ENCODE data around the gene TMEM97.

Gene TMEM97

DNA sequence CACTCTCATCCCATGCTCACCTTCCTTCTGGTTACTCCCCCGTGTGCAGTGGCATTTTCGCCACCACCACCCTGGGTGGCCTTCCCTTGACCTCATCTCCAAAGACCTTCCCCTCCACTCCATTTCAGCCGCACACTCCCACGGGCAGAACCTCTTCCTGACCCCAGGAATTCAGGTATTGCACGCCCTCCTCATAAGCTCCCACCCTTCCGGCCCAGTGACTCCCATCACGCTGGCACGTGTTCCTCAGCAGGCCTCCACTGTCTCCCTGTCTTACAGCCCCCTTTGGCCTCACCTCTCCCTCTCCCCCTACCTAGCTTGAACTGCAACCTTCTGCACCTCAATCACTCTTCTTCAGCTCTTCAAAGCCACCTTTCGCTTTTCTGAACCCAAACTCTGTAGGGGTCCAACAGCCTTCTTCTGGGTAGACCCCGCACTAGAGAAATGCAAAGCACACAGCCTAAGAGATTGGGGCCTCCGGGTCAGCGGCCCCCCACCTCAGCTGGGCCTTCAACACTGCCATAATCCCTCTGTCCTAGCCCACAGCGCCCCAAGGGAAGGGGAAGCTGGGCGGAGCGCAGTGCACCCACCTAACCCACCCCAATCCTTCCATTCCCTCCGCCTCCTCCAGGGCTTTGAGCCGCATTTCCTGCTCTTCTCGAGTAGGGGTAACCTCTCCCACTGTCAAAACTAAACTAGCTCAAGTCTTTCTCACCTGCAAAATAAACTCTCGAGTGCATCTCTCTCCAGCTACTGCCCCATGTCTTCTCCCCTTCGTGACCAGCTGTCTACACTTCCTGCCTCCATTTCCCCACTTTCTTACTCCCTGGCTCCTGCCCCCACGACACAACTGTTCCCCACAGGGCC, 1.7 kb upstream of the TMEM97 start:
- no peak for DNase-seq

DNA sequence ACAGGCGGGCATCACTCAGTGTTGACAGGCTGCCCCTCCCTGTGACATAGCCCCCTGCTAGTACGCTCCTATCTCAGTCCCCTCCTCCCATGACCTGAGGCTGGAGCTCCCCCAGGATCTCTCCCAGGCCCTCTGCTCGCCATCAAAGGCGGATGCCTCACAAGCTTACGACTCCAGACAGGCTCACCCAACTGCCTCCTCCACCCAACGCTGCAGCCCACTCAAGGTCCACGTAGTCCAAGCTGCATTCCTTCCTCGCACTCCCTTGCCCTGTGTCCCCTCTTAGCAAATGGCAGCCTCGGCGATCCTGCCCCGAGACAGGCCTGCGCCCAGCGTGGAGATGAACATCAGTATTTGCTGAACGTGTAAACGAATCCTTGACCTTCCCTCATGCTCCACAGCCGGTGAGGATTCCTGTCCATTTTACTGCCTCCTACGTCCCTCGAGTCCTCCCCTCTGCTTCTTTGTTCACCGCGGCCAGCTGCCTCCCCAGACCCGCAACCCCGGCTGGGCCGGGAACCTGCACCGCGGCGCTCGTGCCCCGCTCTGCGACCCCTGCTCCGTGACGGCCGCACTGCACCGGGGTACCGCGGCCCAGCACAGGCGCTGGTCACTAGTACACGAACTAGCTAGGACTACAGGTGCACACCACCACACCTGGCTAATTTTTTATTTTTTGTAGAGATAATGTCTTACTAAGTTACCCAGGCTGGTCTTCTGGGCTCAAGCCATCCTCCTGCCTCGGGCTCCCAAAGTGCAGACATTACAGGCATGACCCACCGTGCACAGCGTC, 838 bp upstream of the TMEM97 start:
- DNase-seq: no peak

DNA sequence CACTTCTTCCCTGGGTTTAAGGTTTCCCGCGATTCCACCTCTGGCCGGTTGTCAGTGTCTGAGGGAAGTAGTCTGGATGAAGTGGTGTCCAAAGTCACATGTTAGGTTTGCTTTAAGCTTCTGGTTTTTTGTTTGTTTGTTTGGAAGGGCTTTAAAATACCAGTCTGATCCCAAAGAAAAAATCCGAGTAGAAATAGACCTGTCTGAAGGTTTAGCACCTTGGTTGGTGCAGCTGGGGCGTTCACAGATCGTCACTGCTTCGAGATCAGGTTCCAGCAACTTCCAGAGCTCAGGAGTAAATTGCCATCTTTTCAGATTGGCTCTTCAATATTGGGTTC, 567 bp downstream of the TMEM97 start:
- DNase-seq: no peak

DNA sequence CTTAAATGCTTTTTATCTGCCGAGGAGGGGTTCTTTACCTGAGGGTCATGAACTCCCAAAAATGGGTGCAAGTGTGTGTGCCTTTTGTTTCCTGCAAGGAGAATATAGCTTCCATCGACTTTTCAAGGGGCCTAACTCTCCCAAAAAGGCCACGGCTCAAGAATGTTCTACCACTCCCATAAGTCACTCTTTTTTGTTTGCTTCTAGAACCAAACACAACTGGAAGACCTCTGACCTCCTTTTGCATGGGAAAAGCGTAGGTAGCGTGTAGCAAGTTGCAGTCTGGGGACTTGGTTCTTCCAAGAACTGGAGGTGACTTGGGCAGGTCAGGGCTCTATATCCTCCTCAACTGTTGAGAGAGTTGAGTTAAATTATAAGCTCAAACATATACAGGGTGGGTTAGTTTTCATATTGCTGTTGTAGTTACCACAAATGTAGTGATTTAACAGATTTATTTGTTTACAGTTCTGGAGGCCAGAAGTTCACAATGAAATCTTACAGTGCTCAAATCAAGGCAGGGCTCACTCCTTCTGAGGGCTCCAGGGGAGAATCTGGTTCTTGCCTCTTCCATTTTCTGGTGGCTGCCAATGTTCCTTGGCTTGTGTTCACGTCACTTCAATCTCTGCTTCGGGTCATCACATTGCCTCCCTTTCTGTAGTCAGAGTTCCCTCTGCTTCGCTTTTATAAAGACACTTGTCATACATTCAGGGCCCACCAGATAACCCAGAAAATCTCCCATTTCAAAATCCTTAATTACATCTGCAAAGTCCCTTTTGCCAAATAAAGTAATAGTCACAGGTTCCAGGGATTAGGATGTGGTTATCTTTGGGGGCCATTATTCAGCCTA, 1.4 kb downstream of the TMEM97 start:
- no peak for DNase-seq

DNA sequence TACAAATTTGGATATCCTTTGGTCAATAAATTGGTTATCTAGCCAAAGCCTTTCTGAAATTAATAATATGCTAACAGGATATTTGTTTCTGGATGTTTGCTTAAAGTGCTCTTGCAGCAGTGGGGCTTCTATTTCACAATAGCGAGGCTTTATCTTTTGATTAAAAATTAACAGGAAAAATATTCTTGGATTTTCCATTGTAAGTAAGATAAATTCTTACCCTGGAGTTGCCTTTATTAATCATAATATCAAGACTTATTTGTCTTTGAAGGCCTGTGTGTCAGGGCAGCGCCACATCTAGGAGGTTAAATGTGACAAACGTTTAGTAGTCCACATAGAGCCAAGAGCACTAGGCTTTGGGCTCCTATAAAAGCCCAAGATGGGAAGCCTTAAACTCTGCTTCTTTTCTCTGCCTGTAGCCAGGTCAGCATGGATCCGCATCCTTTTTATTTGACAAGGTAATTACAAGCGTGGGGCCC, 5.3 kb downstream of the TMEM97 start:
- no peak for DNase-seq

DNA sequence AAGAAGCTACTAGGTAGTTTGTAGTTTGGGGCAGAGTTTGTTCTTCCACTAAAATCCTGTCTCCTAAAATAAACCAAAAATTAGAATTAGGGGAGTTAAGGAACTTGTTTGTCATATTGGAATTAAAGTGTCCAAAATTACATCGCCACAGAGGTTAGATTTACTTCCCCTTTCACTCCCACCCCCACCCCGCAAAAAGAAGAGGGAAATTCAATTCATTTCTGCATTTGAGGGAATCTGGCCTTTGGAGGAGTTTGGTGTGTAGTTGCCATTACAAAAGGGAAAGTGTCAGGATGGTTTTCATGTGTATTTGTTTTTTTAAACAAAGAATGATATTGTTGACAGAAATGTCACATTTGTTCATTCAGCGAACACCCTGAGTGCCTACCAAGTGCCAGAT, 5.8 kb downstream of the TMEM97 start:
- DNase-seq: no peak

DNA sequence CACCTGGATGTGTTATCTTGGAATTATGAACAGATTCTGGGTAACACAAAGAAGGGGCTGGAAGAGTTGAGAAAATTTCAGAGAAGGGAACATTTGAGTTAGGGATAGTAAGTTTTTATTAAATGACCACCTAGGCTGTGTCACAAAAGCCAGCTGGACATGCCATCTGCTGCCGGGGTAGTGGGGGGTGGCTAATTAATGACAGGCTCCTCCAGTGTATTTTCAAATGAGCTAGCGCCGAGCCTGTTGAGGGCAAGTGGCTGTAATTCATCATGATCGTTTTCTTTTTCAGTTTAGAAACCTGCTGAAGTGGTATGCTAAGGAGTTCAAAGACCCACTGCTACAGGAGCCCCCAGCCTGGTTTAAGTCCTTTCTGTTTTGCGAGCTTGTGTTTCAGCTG, 6.2 kb downstream of the TMEM97 start:
- no peak for DNase-seq

DNA sequence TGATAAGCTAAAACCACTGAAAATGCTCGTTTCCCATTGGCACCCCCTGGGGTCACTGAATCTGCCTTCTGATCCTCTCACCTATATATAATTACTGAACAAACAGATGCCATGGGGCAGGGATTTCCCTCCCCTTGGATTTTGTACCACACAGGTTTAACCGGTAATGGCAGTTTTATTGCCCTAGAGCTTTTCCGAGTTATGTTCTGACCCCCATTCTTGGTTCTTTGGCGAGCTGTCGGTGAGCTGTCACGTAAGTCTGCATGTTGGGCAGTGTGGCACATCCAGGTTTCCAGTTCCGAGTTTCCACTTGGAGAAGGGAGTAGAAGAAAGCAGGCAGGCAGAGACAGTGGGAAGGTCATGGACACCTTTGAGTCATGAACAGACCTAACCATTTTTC, 7.1 kb downstream of the TMEM97 start:
- DNase-seq: no peak

DNA sequence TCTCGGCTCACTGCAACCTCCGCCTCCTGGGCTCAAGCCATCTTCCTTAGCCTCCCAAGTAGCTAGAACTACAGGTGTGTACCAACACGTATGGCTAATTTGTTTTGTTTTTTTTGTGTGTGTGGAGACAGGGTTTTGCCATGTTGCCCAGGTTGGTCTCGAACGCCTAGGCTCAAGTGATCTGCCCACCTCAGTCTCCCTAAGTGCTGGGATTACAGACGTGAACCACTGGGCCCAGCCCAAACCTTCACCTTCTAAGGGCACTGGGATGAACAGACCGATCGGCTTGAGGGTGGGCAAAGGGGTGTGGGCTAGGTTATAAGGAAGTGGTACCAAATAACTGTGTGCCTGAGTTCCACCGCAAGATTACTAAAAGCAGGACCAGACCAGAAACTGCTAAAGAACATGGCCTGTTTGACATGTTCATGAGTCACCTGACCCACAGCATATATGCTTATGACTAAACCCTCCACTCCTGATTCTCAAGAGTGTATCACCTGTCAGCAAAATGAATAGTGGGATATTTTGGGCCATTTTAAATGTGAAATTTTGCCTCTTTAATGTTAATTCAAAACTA, 8.1 kb downstream of the TMEM97 start:
- no peak for DNase-seq

DNA sequence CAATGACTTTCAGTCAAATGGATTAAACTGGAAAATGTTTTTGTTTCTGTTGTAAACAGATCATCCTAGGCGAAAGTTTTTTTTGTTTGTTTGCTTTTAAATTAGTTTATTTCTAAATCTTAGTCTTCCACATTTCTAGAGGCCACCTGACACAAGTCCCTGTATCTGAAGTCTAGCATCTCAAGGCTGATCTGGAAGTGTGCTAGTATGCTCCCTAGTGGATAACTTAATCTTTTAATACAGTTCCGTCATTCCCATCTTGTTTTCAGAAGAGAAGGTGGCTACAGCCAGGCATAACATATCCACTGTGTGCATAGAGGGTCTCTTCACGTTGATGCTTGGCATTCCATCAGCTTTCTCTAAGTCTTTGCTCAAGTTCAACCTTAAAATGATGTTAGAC, 8.7 kb downstream of the TMEM97 start:
- no peak for DNase-seq

DNA sequence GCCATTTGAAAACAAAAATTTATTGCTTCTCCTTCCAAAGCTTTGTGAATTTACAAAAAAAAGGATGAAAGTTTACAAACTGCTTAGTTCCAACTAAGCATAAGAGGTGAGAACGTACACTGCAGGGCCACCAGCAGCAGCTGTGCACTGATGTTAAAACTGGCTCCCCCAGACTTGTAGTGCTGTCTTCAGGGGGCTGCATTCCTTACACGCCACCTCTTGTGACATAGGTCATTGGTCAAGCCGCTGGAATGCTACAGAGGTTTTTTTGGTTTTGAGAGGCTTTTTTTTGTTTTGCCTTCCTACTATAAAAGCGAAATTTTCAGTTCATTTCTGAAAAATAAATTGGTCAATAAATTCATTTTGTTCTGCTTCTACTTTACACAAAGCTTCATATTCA, 9.3 kb downstream of the TMEM97 start:
- no peak for DNase-seq

DNA sequence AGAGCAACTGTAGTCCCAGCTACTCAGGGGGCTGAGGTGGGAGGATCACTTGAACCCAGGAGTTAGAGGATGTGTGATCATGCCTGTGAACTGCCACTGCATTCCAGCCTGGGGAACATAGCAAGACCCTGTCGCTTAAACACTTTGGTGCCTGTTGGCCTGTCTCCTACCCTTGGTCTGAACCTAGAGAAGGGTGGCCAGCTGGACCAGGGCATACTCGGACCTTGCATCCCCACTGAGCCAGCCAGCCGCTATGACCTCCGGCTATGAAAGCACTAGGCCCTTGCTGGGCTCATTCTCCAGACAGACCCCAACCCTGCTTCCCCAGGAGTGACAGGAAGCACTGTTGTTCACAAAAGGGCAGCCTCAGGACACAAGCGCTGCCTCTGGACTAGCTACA, 11.7 kb downstream of the TMEM97 start:
- DNase-seq: no peak

DNA sequence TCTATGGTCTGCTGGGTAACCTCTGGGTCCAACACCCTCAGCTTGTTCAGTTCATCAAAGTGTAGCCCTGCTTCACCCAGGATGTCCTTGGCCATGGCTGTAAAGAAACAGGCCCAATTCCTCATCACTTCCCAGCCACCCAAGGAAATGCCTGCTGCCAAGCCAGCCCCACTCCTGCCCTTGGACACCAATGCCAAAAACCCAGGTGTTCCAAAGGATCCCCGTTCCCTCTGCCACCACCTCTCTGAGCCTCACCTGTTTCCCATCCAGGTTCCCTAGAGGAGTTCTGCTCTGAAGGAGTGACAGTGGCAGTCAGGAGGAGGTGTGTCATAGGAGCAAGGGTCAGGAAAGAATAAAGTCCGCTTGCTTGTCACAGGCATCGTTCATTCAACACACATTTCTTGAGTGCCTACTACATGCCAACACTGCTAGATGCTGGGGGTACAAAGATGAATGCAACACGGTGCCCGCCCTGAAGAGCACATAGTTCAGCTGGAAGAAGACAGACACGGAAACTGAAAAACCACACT, 13.0 kb downstream of the TMEM97 start:
- DNase-seq: no peak

DNA sequence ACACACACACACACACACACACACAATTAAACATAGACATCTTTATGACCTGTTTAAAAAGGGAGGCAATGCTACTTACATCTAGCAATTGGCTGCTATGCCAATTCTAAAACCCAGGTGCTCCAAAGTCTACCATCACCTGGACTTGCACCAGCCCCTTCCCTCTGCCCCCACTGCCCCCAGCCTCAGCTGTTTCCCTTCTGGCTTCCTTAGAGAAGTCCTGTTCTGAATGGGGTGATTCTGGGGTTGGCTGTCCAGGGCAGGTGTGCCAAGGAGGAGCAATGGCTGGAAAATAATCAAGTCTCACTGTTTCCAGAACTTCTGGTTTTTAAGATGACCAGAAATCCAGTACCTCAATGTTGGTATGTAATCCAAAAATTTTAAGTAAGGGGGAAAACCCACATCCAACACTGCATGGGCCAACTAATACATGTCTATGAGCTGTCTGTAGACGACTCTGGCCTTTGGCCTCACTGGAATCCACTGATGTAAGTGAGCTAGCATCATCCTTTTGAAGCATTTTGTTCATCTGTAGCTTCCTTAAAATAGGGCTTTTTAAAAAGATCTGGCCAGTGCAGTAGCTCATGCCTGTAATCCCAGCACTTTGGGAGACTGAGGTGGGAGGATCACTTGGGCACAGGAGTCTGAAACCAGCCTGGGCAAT, 14.2 kb downstream of the TMEM97 start:
- DNase-seq: no peak

DNA sequence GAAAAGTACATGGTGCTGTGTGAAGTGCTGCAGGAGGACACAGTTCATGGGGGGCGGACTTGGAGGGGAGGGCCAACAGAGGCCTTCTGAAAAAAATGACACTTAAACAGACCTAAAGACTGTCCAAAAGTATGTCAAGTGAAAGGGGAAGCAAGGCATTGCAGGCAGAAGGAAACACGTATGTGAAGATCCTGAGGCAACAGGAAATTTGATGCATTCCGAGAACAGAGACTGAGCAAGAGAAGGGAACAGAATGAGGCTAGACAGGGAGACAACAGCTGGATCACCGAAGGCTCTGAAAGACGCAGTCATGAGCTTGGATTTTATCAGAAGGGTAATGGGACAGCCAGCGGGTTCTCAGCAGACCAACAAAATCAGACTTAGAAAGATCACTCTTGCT, 15.2 kb downstream of the TMEM97 start:
- DNase-seq: no peak

DNA sequence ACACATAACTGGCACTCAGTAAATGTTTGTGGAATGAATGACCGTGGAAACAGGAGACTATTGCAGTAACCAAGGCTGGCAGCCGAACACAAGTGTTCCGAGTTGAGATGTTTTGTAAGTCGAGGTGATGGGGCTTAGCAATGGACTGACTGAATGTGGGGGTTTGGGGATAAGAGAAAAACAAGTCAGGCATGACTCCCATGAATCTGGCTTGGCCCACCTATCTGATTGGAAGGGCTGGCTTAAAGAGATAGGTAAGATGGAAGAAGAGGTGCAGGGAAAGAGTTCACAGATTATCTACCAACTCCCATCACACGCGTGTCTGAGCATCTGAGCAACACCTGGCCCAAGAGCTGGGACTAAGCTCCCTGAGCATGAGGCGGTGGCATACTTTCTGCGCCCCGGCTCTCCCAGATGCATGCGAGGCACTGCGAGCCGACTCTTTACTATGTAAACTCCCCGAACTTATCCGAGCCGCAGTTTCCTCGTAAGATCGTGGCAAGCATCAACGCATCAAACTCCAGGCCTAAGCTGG, 15.7 kb downstream of the TMEM97 start:
- DNase-seq: no peak

DNA sequence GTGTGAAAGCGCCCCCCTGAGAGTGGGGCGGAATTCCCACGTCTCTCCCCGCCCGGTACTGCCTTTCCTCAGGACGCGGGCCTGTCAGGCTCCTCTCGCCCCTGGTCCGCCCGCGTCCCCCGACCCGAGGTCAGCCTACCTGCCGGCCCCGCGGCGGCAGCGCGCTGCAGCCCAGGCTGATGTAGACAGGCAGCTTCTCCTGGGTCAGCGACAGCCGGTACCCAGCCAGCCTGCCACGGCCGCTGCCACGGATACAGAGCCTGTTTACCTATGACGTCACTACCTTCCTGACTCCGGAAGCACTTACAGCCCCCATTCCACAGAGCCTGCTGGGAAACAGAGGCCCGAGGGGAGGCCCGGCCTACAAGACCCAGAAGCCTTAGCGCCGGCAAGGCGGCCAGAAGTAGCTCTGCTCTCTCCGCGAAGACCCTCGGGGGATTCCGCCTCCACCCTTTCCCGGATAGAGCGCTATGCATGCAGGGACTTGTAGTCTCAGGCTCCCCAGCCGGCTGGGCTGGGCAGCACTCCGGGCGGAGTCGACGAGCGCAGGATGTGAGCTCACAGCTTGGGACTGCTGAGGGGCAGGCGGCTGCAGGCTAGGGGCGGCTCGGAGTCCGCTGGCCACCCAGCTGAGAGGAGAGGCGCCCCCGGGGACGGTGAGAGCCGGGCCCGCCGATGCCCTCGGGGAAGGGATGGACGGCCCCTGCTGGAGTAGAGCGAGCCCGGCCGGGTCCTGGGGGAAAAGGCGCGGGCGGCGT, 16.4 kb downstream of the TMEM97 start, which contains the start of the genes IFT20 and TNFAIP1:
TSS of gene IFT20 (minus strand) at position 272 of the 758 bp plus-strand sequence. CDS start 3,487 bp downstream, outside the sequence.
TSS of gene TNFAIP1 (plus strand) at position 561 of the 758 bp plus-strand sequence. CDS start 3,761 bp downstream, outside the sequence.
- DNase-seq: peak; percentile 82 to 96 (median 94)

DNA sequence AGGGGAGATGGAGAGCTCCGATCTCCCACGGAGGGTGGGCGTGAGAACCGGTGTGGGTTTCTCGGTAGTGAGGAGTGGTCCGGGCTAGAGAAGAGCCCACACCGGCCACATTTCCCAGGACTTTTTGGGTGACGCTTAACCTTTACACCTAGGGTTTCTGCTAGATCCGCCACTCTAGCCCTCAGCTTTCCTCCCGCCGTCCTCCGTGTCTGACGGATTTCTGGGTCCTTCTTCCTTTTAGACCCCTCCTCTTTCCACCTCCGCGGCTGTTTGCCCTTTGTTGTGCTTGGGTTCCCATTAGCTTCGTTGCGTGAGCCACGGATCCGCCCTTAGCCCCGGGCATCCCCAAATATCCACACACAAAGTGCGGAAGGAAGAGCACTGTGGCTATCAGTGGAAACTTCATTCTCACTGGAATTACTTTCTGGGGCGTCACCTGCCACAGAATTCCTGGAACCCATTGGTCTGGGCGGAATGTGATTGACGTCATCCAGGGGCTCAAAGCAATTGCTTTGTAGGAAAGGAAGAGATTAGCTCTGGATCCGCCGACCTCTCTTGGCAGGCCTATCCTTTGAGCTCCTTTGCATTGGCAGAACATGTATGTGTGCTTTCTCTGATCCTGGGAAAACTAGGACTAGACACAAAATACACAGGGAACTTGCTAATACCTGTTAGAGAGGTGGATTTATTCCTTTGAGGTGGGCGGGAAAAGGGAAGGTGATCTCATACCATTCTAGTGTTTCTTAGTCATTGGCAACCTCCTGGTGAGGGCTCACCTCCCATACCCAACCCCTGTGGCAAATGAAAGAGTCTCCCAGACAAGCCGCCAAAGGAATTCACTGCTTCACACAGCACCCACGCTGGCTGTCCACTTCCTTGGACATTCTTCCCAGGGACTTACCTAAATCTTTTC, 17.2 kb downstream of the TMEM97 start:
- no peak for DNase-seq

DNA sequence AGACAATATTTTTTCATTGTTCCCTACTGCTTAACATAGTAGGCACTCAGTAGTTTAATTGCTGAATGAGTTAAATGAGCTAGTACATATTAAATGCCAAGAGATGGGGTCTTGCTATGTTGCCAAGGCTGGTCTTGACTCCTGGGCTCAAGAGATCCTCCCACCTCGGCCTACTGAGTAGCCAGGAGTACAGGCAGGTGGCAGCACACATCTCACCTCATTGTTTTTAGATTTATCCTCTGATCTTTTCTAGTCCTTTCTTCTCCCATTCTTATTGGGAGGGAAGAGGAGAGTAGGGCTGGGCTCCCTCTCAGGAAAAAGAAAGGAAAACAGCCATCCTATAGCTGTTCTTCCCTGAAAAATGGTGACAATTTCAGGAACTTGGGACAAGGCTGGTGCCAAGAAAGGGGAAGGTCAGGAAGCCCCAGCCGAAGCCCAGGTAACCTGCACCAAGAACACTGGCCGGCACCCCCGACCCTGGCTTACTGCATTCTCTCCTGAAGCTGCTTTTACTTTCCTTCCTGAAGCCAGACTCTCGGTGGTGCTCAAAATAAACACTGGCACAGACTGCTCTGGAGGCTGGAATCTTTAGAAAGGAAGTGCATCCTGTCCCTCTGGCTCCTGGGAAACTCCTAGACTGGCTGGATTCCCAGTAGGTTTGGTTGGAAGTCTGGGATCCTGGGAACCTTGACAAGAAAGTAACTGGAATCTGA, 19.2 kb downstream of the TMEM97 start:
- DNase-seq: no peak

All from activated naive CD4-positive, alpha-beta T cell (primary cell).